HepG2 (cell line): ENCODE data around the gene KDR.

ENCODE experiments used
- CREM ChIP-seq, 2 experiments: sonication (generic) in 1 of 2; formaldehyde crosslinking in 1 of 2; IDR thresholded peaks; 2 replicates each; pipeline versions ENCODE4 v1.4.0 to v1.6.1; 2016 to 2020; ENCODE audit warnings: antibody characterized with exemption in 1 of 2, mild to moderate bottlenecking in 1 of 2, missing genetic modification reagents in 1 of 2
- PHF8 ChIP-seq: sonication (generic); formaldehyde crosslinking; IDR thresholded peaks from 2 replicates; pipeline ENCODE4 v1.5.0; 2020; ENCODE audit warnings: missing genetic modification reagents
- ZBTB42 ChIP-seq: sonication (generic); formaldehyde crosslinking; IDR thresholded peaks from 2 replicates; pipeline ENCODE4 v1.5.0; 2020; ENCODE audit warnings: mild to moderate bottlenecking, missing genetic modification reagents
- TF ChIP-seq, protein P1 (sequence below): IDR thresholded peaks from 2 replicates; pipeline ENCODE4 v1.6.1; 2018; ENCODE audit warnings: missing genetic modification reagents

DNA sequence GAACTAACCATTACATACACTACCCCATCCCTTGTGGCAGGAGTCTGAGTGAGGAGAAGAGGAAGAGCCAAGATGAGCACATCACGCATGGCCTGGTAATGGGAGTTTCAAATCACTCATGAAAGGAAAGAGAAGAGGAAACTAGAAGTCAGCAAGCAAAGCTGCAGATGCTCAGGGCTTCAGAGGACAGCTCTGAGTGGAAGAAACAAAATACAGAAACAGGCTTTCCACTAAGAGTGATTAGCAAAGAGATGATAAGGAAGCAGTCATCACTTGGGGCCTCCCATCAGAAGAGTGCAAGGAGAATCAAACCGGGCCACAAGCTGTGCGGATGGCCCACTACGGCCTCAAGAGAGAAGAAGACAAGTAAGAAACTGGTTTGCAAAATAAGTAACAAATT lies 25.6 kb downstream of the KDR start:
- TF ChIP-seq PHF8 (no peak), ZBTB42 (CRISPR knock-in tag) (no peak), CREM (IDR thresholded peaks at IDR 0.05) (no peak), CREM (CRISPR knock-in tag; IDR thresholded peaks at IDR 0.05) (no peak)
- TF ChIP-seq, protein P1, sequence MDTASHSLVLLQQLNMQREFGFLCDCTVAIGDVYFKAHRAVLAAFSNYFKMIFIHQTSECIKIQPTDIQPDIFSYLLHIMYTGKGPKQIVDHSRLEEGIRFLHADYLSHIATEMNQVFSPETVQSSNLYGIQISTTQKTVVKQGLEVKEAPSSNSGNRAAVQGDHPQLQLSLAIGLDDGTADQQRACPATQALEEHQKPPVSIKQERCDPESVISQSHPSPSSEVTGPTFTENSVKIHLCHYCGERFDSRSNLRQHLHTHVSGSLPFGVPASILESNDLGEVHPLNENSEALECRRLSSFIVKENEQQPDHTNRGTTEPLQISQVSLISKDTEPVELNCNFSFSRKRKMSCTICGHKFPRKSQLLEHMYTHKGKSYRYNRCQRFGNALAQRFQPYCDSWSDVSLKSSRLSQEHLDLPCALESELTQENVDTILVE (CRISPR knock-in tag), result no peak
